ENCODE data around the gene MAGOHB. TPM values are rescaled to one million over a fixed set of nuclear protein-coding genes. Genes with fewer than 3 reads are reported as not detected.

The MAGOHB gene
- total RNA-seq, 1 experiment from 2014 or later = 64.5 TPM

GRCh38 chr12:10645910-10646309, 32.5 kb upstream of the MAGOHB start:
- Histone ChIP-seq H3T11ph (ENCODE audit: low read length) (no peak overlapping the region), H2AFZ (ENCODE audit: low read length) (no peak overlapping the region), H3K18ac (ENCODE audit: insufficient read length, low read depth, low read length) (no peak overlapping the region), H3K79me2 (ENCODE audit: insufficient read depth, low read length) (no peaks in the 10 kb centered on the region), H2BK120ac (ENCODE audit: low read depth, low read length, poor library complexity, severe bottlenecking) (no peak overlapping the region), H3K23me2 (ENCODE audit: insufficient read length, low read depth, low read length, poor library complexity, severe bottlenecking) (no peaks in the 10 kb centered on the region), H4K8ac (replicated peaks; ENCODE audit: insufficient read length, low read depth, low read length) (no peak overlapping the region), H2BK20ac (ENCODE audit: low read depth, low read length, poor library complexity, severe bottlenecking) (no peak overlapping the region), H4K91ac (ENCODE audit: insufficient read length, low read depth, low read length) (no peak overlapping the region), H3K27me3 (ENCODE audit: insufficient read depth, low read length) (no peaks in the 10 kb centered on the region), H3K4me1 (ENCODE audit: insufficient read depth, low read length) (no peaks in the 10 kb centered on the region), H3K4ac (ENCODE audit: low read depth, low read length) (no peak overlapping the region), H3K9ac (ENCODE audit: extremely low read depth, insufficient read length, low read length) (no peak overlapping the region), H3K14ac (ENCODE audit: insufficient read depth, low read length) (no peak overlapping the region), H3K27ac (ENCODE audit: insufficient read length, low read depth, low read length) (no peak overlapping the region), H4K5ac (ENCODE audit: insufficient read length, low read depth, low read length) (no peak overlapping the region), H3K56ac (ENCODE audit: insufficient read length, low read depth, low read length) (no peak overlapping the region), H4K20me1 (ENCODE audit: control insufficient read depth, insufficient read depth, insufficient read length) (no peaks in the 10 kb centered on the region), H3K23ac (ENCODE audit: insufficient read length, low read depth, low read length) (no peak overlapping the region), H3K9me3 (ENCODE audit: control insufficient read depth, low read depth, low read length) (peaks cover 9% of the 10 kb centered on the region), H2BK5ac (ENCODE audit: insufficient read length, low read length) (no peak overlapping the region), H2BK12ac (ENCODE audit: insufficient read length, low read depth, low read length) (no peak overlapping the region), H3K79me1 (ENCODE audit: insufficient read depth, low read depth, low read length, poor library complexity, severe bottlenecking) (no peaks in the 10 kb centered on the region), H2BK15ac (ENCODE audit: low read depth, low read length) (no peak overlapping the region), H3K4me2 (ENCODE audit: insufficient read depth, insufficient read length, low read length) (no peak overlapping the region), H2AK5ac (ENCODE audit: insufficient read length, low read length) (no peak overlapping the region)
- H3K27ac Mint-ChIP-seq = no peak overlapping the region
- no peak overlapping the region for H3K4me3 Mint-ChIP-seq
- peaks cover 25 to 37% (median 29%) of the 10 kb centered on the region in 3 experiments for H3K36me3 Mint-ChIP-seq (ENCODE audit: insufficient read depth in 1 of 3, low read depth in 3 of 3)
- WGBS (ENCODE audit: extremely low coverage, insufficient read length, low lambda C conversion rate) = no CpG with 5 or more reads among the region's 4 CpGs
- H3K9me3 Mint-ChIP-seq = peaks cover 47 to 51% of the 10 kb centered on the region in 2 experiments
- TF ChIP-seq CTCF (conservative IDR thresholded peaks at IDR 0.05) = no peak
- no peak for DNase-seq
- peaks cover 0 to 4% of the 10 kb centered on the region in 2 experiments; a peak in 1 of 4 replicates for H3K4me1 Mint-ChIP-seq
- peaks cover 4% of the 10 kb centered on the region for H3K27me3 Mint-ChIP-seq (ENCODE audit: low read depth)
